NCI-H1694 treated with DMSO at 0.1 percent for 48 hours (cell line): Measurements from ENCODE around the gene RAI14.

Source experiments
- DNase-seq: peaks from one replicate; lab custom pipeline; 2025; lab: John Stamatoyannopoulos, UW

Gene RAI14

GRCh38 chr5:34677428-34677827, 21.3 kb downstream of the RAI14 start:
- no peak for DNase-seq

DNA sequence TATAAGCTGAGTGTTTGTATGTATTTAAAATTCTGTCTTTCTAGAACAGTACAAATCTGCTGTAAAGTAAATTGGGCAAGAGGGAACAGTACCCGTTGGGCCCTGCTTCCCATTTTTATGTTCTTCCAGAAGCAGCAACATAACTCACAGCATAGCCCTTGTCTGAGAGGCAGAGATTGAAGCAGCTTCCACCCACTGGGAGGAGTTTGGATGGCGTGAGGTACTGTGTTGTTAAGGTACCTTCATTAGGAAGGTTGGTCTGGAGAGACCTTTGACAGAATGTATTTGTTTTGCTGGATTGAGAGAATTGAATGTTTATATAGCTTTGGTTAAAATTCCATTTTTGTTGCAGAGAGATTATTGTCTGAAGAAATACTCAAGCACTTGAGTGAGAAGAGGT, 24.8 kb downstream of the RAI14 start:
- DNase-seq, result no peak

DNA sequence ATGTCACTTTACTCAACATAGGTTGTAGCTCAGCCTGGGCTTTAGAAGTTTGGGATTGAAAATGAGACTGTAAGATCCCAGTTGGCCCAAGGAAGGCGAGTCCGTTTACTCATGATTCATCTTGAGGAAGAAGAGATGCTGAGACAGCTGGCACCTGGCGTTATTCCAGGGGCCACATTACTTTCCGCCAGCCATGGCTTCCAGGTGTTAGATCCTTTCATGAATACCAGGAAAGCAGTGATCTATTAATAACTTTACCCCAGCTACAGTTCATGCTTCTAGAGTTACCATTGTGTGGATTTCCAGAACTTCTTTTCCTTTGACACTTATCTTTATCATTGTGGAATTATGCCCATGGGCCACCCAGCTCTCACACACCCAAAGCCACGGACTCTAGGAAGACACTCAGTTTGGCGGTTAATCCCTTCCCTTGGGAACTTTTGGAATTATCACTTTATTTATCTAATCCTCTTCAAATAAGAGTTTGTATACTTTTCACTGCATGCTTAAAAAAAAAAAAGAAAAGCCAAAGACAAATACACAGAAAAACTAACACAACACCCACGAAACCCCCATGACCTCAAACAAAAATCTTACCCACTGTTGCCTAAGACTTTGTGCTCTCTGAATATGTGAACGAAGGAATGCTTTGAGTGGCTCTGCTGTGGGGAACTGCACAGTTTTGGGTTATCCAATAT, 26.9 kb downstream of the RAI14 start:
- no peak for DNase-seq

DNA sequence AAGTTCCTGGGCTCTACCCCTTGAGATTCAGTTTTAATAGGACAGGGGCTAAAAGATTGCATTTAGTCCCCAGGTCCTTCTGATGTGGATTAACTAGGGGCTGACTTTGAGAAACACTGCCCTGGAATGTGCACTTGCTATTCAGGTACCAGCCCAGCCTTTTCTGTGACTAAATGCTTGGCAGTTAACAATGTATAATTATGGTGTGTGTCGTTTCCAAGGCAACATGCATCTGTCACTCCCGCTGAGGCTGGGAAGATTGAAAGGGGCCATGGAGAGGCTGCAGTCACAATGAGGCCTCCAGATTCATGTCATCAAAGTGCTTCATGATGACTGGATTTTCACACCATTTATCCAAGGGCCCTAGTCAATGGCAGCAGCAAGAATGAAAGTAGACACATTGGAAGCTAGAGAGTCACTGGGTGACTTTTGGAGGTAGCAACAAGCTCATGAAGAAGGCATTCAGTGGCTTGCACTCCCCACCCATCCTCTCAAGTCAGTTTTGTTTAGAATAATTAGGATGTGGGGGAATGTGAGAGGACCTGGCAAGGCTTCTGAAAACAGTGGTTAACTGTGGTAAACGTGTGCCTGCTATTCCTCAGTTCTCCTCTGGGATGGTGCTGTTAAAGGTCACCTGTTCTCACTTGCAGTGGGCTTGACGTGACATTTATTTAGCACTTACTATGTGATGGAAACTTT, 28.3 kb downstream of the RAI14 start:
- DNase-seq, result peak; percentile 24

- DNase-seq, result no peak
Measured at GRCh38 chr5:34684980-34685352, 28.8 kb downstream of the RAI14 start.

DNA sequence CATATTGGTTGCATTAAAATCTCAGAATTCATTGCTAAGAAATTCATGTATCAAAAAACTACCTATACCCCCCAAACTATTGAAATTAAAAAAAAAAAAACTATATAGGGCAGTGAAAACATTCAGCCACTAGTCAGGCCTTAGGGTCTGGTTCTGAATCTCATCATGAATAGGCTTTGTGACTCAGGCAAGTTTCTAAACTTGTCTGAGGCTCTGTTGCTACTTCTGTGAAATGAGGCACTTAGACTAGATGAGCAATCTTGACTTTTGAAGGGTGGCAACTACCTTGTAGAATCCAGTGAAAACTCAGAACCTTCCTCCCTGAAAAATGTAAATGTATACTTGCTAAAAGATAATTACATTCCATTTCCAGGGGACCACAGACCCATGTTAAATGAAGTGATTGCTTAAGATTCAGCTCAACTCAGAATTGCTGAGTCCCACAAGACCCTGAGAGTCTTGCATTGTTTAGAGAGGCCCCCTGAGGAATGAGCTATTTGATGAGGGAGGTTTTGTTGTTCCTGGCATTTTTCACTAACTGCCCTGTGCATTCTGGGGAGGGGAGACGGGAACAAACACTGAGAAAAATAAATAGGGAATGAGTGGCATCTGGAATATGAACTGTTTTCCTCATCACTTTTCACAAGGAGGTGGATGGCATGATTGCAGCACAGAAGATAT, 29.5 kb downstream of the RAI14 start:
- no peak for DNase-seq

DNA sequence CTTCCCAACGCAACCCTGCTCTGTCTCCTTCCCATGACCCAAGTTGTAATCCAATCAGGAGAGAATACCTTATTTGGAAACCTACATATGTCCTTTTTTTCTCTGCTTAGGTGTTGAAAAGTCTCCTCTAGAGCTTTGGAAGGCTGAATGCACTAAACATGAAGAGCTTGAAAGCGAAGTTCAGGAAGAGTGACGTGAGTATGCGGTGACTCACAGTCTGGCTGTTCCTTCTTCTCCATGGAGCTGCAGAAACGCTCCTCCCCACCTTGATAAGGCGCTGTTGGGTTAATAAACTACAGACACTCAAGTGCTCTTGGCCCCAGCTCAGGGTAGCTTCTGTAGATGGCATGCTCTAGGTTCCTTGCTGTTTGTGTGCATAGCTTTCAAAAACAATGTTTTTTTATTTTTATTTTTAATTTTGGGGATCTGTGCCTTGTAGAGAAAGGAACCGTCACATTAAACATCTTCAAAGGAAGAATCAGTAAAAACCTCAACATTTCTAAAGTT, 30.7 kb downstream of the RAI14 start:
- DNase-seq, result no peak

DNA sequence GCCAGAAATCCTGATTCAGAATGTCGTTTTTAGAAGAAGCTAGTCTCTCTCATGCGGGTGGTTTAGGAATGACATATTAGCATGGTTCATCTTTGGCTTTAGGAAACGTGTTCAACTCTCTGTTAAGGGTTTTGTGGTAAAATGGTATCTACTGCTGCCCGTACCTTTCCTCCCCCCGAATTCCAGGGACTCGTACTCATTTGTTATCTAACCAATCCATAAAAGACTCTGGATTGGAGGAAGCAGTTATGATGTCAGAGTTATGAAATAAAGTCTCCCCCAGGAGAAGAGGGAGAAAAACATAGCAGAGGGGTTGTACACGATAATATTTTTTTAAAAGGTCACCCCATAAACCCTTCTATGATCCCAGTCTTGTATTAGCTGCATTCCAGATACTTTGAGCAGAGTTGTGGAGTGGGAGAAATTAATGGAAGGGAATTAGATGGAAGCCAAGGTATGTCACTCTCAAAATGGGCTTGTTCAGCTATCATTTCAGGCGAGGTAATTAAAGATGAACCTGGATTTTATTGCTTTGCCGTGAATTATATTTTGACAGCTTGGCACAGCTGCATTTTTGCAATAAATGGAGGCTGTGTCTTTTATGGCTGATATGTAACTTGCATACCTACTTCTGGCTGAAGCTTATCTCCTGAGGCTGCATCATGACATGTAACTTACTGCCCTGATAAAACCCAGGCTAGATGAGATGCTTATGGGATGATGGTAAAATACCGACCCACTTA, 31.3 kb downstream of the RAI14 start:
- DNase-seq, result no peak

- no peak for DNase-seq
Measured at GRCh38 chr5:34688015-34688810, 32.1 kb downstream of the RAI14 start.

DNA sequence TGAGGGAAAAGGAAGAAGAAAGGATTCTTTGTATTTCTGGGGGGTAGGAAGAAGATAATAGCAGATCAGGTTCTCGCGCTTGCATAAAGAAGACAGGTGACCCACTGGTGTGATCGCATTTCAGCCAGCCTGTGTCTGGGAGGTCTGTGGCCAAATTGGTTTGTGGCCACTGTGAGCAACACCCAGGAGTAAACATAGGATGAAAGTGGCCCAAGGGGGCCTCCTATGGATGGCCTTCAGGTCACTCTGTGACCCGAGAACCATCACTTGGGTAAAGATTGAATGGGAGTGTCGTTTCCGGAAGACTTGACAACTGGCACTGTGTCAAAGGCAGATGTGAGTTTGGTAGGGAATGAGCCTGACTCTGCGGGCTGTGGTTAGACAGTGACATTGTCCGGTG, 34.2 kb downstream of the RAI14 start:
- DNase-seq, result no peak

GRCh38 chr5:34690898-34691297, 34.8 kb downstream of the RAI14 start:
- no peak for DNase-seq

DNA sequence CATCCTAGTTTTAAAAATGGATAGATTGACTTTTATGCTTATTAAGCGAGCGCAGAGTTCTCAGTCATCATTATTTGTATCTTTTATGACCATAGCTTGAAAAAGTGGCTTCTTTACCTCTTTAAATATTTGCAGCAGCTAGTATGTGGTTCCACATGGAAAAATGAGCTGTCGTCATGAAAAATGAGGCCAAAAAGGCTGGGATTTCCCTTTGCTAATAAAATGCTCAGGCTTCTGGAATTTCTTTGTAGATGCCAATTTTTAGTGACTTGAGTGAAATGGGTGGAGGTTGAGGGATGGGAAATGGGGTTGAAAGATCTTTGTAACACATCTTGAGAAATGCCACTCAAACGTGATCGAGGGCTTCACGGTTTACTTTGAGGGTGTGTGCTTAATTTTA, 35.2 kb downstream of the RAI14 start:
- no peak for DNase-seq

DNA sequence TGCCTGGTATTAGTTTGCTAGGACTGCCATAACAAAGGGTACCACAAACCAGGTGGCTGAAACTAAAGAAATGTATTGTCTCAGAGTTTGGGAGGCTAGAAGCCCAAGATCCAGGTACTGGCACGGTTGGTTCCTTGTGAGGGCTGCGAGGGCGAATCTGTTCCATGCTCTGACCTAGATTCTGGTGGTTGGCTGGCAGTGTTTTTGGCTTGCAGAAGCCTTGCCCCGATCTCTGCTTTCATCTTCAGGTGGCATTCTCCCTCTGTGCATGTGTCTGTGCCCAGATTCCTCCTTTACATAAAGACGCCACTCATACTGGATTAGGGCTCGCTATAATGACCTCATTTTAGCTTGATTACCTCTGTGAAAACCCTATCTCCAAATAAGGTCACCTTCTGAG, 36.7 kb downstream of the RAI14 start:
- DNase-seq, result no peak

GRCh38 chr5:34694012-34694411, 37.9 kb downstream of the RAI14 start:
- no peak for DNase-seq

- DNase-seq, result no peak
Measured at GRCh38 chr5:34694685-34695084, 38.6 kb downstream of the RAI14 start.

- no peak for DNase-seq
Measured at GRCh38 chr5:34695275-34696027, 39.3 kb downstream of the RAI14 start.

DNA sequence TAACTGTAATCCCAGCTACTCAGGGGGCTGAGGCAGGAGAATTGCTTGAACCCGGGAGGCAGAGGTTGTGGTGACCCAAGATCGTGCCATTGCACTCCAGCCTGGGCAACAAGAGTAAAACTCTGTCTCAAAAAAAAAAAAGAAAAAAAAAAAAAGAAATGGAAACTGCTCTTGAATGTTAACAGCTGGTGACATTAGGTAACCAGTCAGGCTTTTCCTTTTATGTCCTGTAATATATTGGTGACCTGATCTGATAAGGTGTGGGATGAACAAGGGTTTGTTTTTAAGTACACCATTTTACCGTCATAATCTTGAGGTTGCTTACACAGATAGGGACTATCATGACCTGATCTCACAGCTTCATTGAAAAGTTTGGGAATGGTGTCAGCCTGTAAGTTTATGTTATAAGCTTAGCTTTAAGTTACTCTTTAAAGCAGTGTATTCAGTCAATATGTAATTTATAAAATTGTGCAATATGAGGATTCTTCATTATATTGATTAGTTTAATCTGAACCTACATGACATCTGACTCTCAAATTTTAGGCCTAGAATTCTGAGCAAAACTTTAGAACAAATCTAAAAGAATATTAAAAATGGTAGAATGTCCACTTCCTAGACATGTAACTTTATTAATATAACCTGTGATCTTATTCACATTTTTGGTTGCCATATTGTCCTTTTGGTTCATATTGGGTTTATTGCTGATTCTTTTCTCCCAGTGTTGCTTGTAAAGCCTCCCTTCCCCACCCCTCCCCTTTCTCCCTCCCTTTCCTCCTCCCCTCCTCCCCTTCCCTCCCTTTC, 41.4 kb downstream of the RAI14 start:
- no peak for DNase-seq

DNA sequence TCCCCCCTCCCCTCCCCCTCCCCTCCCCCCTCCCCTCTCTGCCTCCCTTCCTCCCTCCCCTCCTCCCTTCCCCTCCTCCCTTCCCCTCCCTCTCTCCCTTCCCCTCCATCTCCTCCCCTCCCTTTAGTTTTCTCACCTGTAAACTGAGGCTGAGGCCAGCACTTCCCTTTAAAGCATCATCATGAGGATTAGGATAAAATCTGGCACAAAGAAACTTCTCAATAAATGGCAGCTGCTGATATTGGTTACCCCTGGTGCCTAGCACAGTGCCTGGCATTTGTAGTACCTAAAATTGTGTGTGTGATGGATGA, 41.9 kb downstream of the RAI14 start:
- no peak for DNase-seq

DNA sequence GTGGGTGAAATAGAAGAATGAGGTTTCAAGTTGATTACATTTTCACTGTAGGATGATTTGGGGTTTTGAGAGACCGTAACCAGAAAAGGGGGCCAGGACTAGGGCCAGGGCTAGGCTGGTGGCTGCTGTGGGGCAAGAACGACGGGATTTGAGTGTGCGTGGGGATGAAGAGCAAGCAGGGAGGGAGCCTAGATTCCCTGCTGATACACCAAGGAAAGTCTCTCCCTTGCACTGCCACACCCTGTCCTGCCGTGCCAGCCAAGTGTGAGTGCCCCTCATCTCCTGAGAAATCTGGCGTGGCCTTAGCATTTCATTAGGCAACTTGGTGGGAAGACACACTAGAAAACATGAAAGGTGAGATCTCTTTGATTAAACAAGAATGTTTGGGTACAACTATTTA, 42.6 kb downstream of the RAI14 start:
- no peak for DNase-seq
